Natural killer cell (primary cell): ENCODE results near the gene RPL29. TPM values are rescaled to one million over a fixed set of nuclear protein-coding genes. Genes with fewer than 3 reads are reported as not detected.

ENCODE experiments used
- ATAC-seq, 3 donors: fragments of 150-1000 bp in 2 of 3; fragments of 200-7000 bp in 1 of 3; cut with Tn5 transposase; 1 replicate in 1 of 3; 2 replicates in 2 of 3; pipeline ENCODE4 v1.10.0; 2021; ENCODE audit warnings: mild to moderate bottlenecking in 2 of 3, moderate library complexity in 2 of 3
- DNase-seq, 2 donors: peaks; one replicate each; pipeline versions ENCODE4 v3.0.0 to v3.0.0-alpha.2; 2013 to 2021; ENCODE audit warnings: mixed read lengths in 1 of 2
- H3K27ac ChIP-seq: one replicate; pipeline ENCODE4 v1.5.1; 2013; ENCODE audit warnings: mild to moderate bottlenecking, low read length
- H3K27me3 ChIP-seq: one replicate; pipeline ENCODE4 v1.6.1; 2013; ENCODE audit warnings: low read length; ENCODE audit not compliant: control insufficient read depth, insufficient read depth
- H3K36me3 ChIP-seq: one replicate; pipeline ENCODE4 v1.6.1; 2013; ENCODE audit warnings: low read length; ENCODE audit not compliant: control insufficient read depth, insufficient read depth
- H3K4me1 ChIP-seq: one replicate; pipeline ENCODE4 v1.6.1; 2013; ENCODE audit warnings: low read length; ENCODE audit not compliant: control insufficient read depth, insufficient read depth
- H3K4me3 ChIP-seq: one replicate; pipeline ENCODE4 v1.5.1; 2013; ENCODE audit warnings: low read length
- H3K9me3 ChIP-seq: one replicate; pipeline ENCODE4 v1.6.1; 2013; ENCODE audit warnings: low read length; ENCODE audit not compliant: control insufficient read depth, insufficient read depth
- H3K27ac Mint-ChIP-seq, 2 donors: one replicate each; pipeline ENCODE4 v1.8.0; 2022; ENCODE audit warnings: mild to moderate bottlenecking in 2 of 2, mixed read lengths in 2 of 2, moderate library complexity in 1 of 2
- H3K27me3 Mint-ChIP-seq, 2 donors: one replicate each; pipeline ENCODE4 v1.8.0; 2022; ENCODE audit warnings: low read depth in 2 of 2, mixed read lengths in 2 of 2
- H3K36me3 Mint-ChIP-seq: one replicate; pipeline ENCODE4 v1.8.0; 2022; ENCODE audit warnings: mixed read lengths
- H3K4me1 Mint-ChIP-seq, 2 donors: one replicate each; pipeline ENCODE4 v1.8.0; 2022; ENCODE audit warnings: mixed read lengths in 2 of 2
- H3K4me3 Mint-ChIP-seq: one replicate; pipeline ENCODE4 v1.8.0; 2022; ENCODE audit warnings: mild to moderate bottlenecking, moderate library complexity, mixed read lengths
- H3K9me3 Mint-ChIP-seq, 2 donors: one replicate each; pipeline ENCODE4 v1.8.0; 2022; ENCODE audit warnings: mixed read lengths in 2 of 2
- CTCF ChIP-seq: fragments of 200-600 bp; IDR thresholded peaks from one replicate; pipeline ENCODE4 v1.8.0; 2022; ENCODE audit warnings: antibody characterized with exemption
- WGBS: methylation state at CpG from one replicate; pipeline ENCODE4 v1.1.7; 2013; ENCODE audit warnings: missing lambda C conversion rate; ENCODE audit not compliant: insufficient coverage; 5-methylcytosine and 5-hydroxymethylcytosine counted together
- intact Hi-C: fragments of 100-400 bp; cut with micrococcal nuclease; formaldehyde crosslinking; loops from one replicate; pipeline ENCODE4 v1.14.2; 2022
- total RNA-seq, 4 donors: library from RNA; stranded (reverse); fragments of 120-200 nt in 1 of 4; gene quantifications; one replicate each; pipeline versions ENCODE4 v1.2.3 to v1.2.4, GENCODE V29; 2013 to 2022

RPL29 gene
- total RNA-seq, 3 donors from 2014 or later (not counting 1 experiment from before 2014, with no cell fraction given) = 486 to 819 (median 797) TPM

DNA sequence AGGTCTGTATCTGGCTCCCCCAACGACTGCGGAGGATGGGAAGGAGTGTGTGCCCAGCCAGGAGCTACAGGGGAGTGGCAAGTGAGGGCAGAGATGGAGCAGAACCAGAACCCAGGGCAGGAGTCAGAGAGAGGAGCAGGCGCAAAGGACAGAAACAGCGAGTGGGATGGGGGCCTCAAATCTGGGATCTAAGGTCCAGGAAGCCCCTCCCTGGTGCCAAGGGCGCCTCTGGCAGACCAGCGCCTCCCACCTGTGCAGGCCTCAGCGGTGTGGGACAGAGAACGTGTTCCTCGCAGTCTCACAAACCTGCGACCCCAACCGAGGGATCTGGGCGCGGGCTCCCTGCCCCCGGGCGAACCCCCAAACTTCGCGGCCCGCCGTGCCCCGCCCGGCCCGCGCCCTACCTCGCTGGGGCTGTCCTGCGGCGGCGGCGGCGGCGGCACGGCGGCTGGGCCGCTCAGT is 28.7 kb downstream of the RPL29 start:
- whole genome bisulfite sequencing = 7% methylated on average over 33 of the region's 33 CpGs

GRCh38 chr3:51966486-51966885 is 29.2 kb downstream of the RPL29 start:
- intact Hi-C loops = no loop called here
- Mint-ChIP-seq H3K4me3 (peak overlapping the region; percentile 79), H3K27me3 (peaks cover 0 to 6% of the 10 kb centered on the region in 2 donors), H3K36me3 (no peaks in the 10 kb centered on the region), H3K27ac (peak overlapping the region in 1 of 2 donors; percentile 69), H3K4me1 (peaks cover 0 to 30% of the 10 kb centered on the region in 2 donors), H3K9me3 (no peaks in the 10 kb centered on the region)
- Histone ChIP-seq H3K4me3 (peak overlapping the region; percentile 47), H3K4me1 (peaks cover 18% of the 10 kb centered on the region), H3K36me3 (no peaks in the 10 kb centered on the region), H3K9me3 (no peaks in the 10 kb centered on the region), H3K27me3 (peaks cover 3% of the 10 kb centered on the region), H3K27ac (no peak overlapping the region)
- DNase-seq = no peak
- WGBS = 96% methylated on average over 4 of the region's 5 CpGs
- no peak for TF ChIP-seq CTCF
- no peak for ATAC-seq

More for the DNA sequence above, 28.7 kb downstream of the RPL29 start:
- peak overlapping the region; percentile 47 for H3K4me3 ChIP-seq
- H3K36me3 ChIP-seq = no peaks in the 10 kb centered on the region
- Mint-ChIP-seq H3K27me3 (peaks cover 0 to 6% of the 10 kb centered on the region in 2 donors), H3K4me1 (peaks cover 0 to 30% of the 10 kb centered on the region in 2 donors), H3K27ac (peak overlapping the region in 1 of 2 donors; percentile 69), H3K9me3 (no peaks in the 10 kb centered on the region), H3K36me3 (no peaks in the 10 kb centered on the region), H3K4me3 (peak overlapping the region; percentile 79)
- peaks cover 3% of the 10 kb centered on the region for H3K27me3 ChIP-seq
- H3K9me3 ChIP-seq = no peaks in the 10 kb centered on the region
- H3K27ac ChIP-seq = no peak overlapping the region
- ATAC-seq (peak; percentile 60 to 77 (median 73)), DNase-seq (no peak)
- intact Hi-C loops = no loop called here
- peaks cover 18% of the 10 kb centered on the region for H3K4me1 ChIP-seq
- TF ChIP-seq CTCF = no peak

DNA sequence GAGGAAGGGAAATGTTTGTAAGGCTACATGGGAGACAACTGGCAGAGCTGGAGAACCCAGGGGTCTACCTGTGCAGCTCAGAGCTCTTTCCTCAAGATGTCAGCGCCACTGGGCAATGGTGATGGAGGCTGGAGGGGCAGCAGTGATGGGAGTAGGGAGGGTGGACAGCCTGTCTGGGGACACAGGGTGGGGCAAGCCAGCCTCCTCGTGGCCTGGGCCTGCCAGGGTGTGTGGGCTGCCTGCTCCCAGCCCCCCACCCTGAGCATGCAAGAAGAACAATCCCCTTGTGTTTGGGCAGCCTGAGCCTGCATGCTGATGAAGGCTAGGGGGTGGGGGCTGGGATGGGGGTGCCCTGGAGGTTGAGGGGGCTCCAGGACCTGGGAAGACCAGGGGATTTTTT is 29.7 kb downstream of the RPL29 start:
- Mint-ChIP-seq H3K4me1 (peaks cover 0 to 30% of the 10 kb centered on the region in 2 donors), H3K4me3 (peak overlapping the region; percentile 79)
- intact Hi-C loops = no loop called here

More for the DNA sequence above, 29.7 kb downstream of the RPL29 start:
- H3K27ac Mint-ChIP-seq = peak overlapping the region in 1 of 2 donors; percentile 69
- no peak for DNase-seq
- TF ChIP-seq CTCF = no peak
- ATAC-seq = no peak
- no peaks in the 10 kb centered on the region for H3K36me3 Mint-ChIP-seq
- no peaks in the 10 kb centered on the region for H3K9me3 ChIP-seq
- H3K4me1 ChIP-seq = peaks cover 18% of the 10 kb centered on the region
- no peak overlapping the region for H3K4me3 ChIP-seq
- H3K36me3 ChIP-seq = no peaks in the 10 kb centered on the region
- H3K9me3 Mint-ChIP-seq = no peaks in the 10 kb centered on the region
- peaks cover 3% of the 10 kb centered on the region for H3K27me3 ChIP-seq
- H3K27ac ChIP-seq = no peak overlapping the region
- 94% methylated on average over 2 of the region's 2 CpGs for WGBS
- H3K27me3 Mint-ChIP-seq = peaks cover 0 to 6% of the 10 kb centered on the region in 2 donors
